Measurements from ENCODE around the gene ULK3.
A peak's percentile ranks its signal among the peaks of the same experiment; 100 is the strongest.

The ULK3 gene

GRCh38 chr15:74821091-74821789 lies 21.7 kb downstream of the ULK3 start:
- DNase-seq, result peak; percentile 82

GRCh38 chr15:74820056-74820455 lies 22.9 kb downstream of the ULK3 start:
- no peak for DNase-seq

- peak; percentile 51 for DNase-seq
Observed at GRCh38 chr15:74817370-74817737, 25.6 kb downstream of the ULK3 start.

DNA sequence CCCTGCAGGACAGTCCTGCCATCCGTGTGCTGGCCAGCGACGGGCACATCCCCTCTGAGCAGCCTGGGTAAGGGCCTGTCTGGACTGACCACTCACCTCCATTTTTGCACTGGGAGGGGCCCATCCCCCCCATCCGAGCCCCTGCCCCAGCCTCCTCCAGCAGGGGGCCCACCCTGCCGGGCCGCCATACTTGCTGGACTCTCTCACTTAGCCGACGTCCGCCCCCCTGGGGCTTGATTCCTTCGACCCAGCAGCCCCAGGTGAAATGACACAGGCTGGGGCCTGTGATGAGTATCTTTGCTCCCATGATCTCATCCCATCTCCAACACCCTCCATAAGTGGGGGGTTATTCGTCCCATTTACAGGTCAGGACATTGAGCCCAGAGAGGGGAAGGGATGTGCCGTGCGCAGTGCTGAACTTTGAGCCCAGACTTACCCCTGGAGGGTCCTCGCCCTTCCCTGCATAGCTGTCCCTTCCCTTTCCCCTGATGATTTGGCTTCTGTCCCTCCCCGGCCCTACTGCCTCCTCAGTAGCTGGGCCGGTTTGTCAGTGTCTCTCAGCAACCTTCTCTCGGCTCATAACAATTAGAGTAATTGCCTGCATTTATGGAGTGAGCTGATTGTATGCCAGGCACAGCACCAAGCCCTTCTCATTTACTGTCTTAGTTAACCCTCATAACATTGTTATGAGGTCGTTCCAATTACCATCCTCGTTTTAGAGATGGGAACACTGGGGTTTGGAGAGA lies 26.2 kb downstream of the ULK3 start:
- no peak for DNase-seq

DNA sequence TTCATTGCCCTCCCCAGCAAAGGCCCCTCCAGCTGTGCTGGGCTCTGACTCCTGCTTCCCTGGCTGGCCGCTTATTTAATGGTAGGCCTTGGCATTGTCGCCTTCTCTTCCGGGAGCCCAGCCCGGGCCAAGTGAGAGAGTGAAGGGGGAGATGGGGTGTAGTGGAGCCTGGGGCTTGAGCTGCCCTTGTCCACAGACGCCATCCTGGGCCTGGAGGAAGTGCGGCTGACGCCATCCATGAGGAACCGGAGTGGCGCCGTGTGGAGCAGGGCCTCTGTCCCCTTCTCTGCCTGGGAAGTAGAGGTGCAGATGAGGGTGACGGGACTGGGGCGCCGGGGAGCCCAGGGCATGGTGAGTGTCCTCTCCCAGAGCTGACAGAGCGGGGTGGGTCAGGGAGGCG lies 27.0 kb downstream of the ULK3 start:
- no peak for DNase-seq

DNA sequence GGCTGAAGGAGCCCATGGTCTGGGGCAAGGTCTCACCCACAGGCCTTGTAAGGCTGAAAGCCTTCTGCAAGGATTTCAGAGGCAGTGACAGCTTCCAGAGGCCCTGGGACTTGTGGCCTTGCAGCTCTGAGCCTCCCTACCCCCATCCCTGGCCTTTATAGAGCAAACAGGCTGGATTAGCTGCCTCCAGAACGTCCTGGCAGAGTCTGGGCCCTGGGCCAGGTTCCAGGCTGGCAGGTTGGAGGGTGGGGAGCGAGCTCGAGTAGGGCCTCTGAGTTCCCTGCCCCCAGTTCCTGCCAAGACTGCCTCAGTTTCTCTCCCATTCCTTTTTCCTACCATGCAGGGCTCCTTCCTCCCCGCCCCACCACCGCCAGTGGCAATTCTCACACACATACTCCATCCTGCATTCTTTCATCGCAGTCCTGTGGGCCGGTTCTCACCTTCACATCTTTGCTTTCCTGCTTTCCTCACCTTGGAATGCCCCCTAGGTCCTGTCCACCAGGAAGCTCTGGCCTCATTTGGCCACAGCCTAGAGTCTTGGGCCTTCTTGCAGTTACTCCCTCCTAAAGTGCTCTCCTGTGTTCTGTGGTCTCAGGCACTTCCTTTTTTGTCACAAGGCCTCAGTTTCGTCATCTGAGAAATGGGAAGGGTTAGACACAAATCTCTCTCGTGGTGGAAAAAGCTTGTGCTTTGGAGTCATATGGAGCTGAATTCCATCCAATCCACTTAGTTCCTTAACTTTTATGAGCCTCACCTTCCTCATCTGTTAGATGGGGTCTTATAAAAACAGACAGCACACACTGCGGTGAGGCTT lies 27.6 kb downstream of the ULK3 start:
- DNase-seq, result no peak

DNA sequence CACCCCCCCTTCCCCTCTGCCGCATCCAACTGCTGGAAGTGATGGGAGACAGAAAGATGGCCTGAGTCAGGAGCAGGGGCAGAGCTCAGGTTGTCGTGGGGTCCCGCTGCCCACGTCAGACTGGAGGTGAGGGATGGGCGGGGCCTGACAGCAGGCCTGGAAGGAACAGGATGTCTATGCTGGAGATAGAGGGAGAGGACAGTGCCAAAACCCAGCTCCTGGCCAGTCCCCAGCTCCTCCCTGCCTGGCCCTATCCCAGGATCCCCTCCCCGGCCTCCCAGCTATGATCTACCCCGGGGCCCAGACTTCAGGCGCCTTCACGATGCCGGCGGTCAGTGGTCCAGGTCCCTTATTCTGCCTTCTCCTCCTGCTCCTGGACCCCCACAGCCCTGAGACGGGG lies 30.4 kb downstream of the ULK3 start, which contains the start of gene LMAN1L:
TSS of gene LMAN1L (plus strand) at position 303 of the 400 bp plus-strand sequence. CDS start at position 323, 20 bp downstream.
- no peak for DNase-seq

DNA sequence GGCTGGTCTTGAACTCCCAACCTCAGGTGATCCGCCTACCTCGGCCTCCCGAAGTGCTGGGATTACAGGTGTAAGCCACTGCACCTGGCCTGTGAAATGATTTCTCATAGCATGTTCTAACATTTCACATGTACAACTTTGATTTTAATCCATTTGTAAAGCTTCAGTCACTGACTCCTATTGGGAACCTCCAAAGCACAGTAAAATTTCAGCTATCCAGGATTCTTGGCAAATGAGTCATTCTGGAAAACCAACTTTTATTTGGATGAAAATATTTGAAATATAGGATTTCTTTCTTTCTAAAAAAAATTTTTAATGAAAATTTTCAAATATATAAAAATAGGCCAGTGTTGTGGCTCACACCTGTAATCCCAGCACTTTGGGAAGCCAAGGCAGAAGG lies 33.0 kb downstream of the ULK3 start:
- DNase-seq, result no peak

DNA sequence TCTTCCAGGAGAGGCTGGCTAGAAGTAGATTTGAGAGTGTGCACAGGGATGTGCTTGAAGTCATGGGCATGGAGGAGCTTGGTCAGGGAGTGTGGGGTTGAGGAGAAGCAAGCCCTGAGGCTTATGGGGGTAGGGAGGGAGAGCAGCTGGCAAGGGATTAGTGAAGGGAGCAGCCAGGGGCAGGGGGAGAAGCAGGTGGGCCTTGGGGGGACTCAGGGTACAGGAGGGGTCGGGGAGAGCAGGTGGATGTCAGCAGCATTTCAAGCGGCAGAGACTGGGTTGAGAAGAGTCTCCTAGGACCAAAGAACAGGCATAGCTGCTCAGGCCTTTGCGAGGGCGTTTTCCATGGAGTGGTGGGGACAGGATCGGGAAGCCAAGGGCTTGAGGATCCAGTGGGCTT lies 33.7 kb downstream of the ULK3 start:
- no peak for DNase-seq

DNA sequence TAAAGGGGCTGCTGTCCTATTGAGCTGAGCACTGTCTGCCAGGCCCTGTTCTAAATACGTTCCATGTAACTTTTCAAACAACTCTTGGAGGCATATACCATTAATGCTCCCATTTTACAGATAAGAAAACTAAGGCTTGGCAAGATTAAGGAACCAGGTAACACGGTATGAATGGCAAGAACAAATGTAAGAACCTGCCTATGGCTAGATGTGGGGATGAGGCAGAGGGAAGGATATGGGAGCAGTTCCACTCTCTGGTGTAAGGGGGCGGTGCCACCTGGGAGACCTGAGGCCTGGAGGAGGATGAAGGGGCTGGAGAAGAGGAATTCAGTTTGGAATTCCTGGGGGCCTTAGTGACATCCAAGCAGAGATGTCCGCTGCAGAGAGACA lies 34.1 kb downstream of the ULK3 start:
- DNase-seq, result no peak

DNA sequence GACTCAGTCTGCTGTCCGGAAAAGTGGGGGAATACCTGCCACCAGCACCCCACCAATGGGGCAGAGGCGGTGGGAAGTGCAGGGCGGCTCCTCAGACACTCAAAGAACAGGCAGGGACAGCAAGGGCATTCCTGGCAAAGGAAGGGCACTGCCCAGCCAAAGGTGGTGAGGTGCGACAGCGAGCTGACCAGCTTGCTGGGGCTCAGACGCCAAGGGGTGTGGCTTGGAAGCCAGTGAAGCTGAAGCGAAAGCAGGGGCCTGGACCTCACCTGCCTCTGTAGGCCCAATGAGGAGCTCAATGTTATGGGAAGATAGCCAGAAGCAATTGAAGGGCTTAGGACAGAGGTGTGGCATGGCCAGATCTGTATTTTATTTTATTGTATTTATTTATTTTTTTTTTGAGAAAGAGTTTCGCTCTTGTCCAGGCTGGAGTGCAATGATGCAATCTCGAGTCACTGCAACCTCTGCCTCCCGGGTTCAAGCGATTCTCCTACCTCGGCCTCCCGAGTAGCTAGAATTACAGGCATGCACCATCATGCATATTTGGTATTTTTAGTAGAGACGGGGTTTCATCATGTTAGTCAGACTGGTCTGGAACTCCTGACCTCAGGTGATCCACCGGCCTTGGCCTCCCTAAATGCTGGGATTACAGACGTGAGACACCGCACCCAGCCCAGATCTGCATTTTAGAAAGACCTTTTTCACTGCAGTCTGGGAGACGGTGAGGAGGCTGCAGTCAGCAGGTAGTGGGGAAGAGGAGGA lies 34.7 kb downstream of the ULK3 start:
- no peak for DNase-seq

- DNase-seq, result no peak
Observed at GRCh38 chr15:74807282-74807681, 35.7 kb downstream of the ULK3 start.

DNA sequence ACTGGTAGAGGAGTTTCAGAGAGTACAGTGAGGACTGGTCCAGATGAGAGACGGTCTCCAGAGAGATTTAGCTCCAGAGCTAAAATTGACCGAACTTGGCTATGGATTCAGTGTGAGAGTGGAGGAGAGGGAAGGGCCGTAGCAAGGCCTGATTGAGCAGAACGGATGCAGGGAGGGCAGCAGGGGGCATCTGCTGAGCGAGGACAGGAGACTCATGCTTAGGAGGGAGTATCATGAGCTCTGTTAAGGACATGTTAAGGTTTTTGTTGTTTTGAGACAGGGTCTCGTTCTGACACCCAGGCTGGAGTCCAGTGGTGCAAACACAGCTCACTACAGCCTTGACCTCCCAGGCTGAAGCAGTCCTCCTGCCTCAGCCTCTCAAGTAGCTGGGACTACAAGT lies 38.0 kb downstream of the ULK3 start:
- DNase-seq, result no peak

DNA sequence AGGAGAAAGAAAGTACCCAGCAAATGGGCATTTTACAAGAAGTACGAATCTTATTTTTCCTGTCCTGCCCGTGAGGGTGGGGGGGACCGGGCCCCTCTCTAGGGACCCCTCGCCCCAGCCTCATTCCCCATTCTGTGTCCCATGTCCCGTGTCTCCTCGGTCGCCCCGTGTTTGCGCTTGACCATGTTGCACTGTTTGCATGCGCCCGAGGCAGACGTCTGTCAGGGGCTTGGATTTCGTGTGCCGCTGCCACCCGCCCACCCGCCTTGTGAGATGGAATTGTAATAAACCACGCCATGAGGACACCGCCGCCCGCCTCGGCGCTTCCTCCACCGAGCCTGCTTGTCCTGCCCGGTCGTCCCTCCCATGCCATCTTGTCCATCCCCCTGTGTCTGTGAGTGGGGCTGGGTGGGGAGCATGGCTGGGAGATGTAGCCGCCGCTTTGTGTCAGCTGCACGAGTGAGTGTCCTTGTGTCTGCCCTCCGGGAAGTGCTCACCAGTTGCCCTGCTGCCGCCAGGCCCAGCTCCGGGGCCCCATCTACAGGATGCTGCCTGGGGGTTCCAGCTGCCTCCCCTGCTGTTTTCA lies 40.0 kb downstream of the ULK3 start:
- no peak for DNase-seq

DNA sequence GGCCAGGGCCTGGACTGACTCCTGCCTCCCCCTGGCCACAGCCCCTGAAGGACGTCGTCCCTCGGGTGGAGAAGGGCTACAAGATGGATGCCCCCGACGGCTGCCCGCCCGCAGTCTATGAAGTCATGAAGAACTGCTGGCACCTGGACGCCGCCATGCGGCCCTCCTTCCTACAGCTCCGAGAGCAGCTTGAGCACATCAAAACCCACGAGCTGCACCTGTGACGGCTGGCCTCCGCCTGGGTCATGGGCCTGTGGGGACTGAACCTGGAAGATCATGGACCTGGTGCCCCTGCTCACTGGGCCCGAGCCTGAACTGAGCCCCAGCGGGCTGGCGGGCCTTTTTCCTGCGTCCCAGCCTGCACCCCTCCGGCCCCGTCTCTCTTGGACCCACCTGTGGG lies 40.7 kb downstream of the ULK3 start:
- DNase-seq, result no peak

- no peak for DNase-seq
Observed at GRCh38 chr15:74801311-74801997, 41.5 kb downstream of the ULK3 start.

DNA sequence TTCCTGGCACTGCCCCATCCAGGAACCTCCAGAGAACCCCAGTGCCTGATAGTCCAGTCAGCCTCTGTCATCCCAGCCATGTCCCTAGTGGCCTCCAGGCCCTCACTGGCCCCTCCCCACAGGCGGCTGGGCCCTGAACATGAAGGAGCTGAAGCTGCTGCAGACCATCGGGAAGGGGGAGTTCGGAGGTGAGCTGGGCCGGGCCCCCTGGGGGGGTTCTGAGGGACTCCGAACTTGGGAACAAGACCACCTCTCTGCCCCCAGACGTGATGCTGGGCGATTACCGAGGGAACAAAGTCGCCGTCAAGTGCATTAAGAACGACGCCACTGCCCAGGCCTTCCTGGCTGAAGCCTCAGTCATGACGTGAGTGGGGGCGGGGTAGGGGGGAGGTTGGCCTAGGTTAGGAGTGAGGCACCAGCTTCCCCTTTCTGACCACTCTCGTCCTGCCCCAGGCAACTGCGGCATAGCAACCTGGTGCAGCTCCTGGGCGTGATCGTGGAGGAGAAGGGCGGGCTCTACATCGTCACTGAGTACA lies 42.3 kb downstream of the ULK3 start:
- no peak for DNase-seq

- DNase-seq, result peak; percentile 57
Observed at GRCh38 chr15:74799856-74800558, 42.9 kb downstream of the ULK3 start.

GRCh38 chr15:74799255-74799855 lies 43.6 kb downstream of the ULK3 start:
- no peak for DNase-seq

Measured in eye (tissue), 1 donor.